IMR-90 (cell line): ENCODE results near the gene TM9SF4. TPM values are rescaled to one million over a fixed set of nuclear protein-coding genes. Genes with fewer than 3 reads are reported as not detected.

Experiments used
- ATAC-seq: fragments of 200-7000 bp; cut with Tn5 transposase; 2 replicates; pipeline ENCODE4 v1.9.1; 2020; ENCODE audit warnings: low read depth, mild to moderate bottlenecking, moderate library complexity
- BruUV-seq: library from RNA; stranded (reverse); fragments of 400-500 nt; replicated peaks from 2 replicates; lab custom pipeline; 2021; lab: Mats Ljungman, UMichigan
- CTCF ChIA-PET: fragments of 300-600 bp; formaldehyde crosslinking; extraction: SDS; loops from one replicate; lab custom pipeline; 2021; ENCODE audit warnings: antibody characterized with exemption; lab: Yijun Ruan, JAX
- POLR2A ChIA-PET: fragments of 300-600 bp; sonication (Branson Sonifier 250); formaldehyde crosslinking; loops from one replicate; lab custom pipeline; 2022; ENCODE audit warnings: antibody characterized with exemption; ENCODE audit not compliant: unreplicated experiment; lab: Charles Lee
- DNase-seq: peaks from one replicate; pipeline ENCODE4 v3.0.0; 2013
- H2AFZ ChIP-seq: replicated peaks from 2 replicates; pipeline ENCODE3; 2013; ENCODE audit warnings: low read length, mild to moderate bottlenecking; ENCODE audit not compliant: poor library complexity
- H2AK5ac ChIP-seq: 2 replicates; pipeline ENCODE4 v1.6.1; 2013; ENCODE audit warnings: low read depth, low read length, inconsistent platforms
- H2AK9ac ChIP-seq: replicated peaks from 2 replicates; pipeline ENCODE3; 2013; ENCODE audit warnings: mild to moderate bottlenecking, low read depth, low read length, moderate library complexity; ENCODE audit not compliant: poor library complexity
- H2BK120ac ChIP-seq: 2 replicates; pipeline ENCODE4 v1.6.1; 2013; ENCODE audit warnings: low read depth, low read length, inconsistent platforms
- H2BK15ac ChIP-seq: 3 replicates; pipeline ENCODE4 v1.6.1; 2013; ENCODE audit warnings: low read depth, low read length, inconsistent platforms
- H2BK20ac ChIP-seq: 2 replicates; pipeline ENCODE4 v1.6.1; 2013; ENCODE audit warnings: low read depth, mild to moderate bottlenecking, inconsistent platforms, low read length, moderate library complexity
- H2BK5ac ChIP-seq: 2 replicates; pipeline ENCODE4 v1.6.1; 2013; ENCODE audit warnings: mild to moderate bottlenecking, low read depth, low read length, inconsistent platforms; ENCODE audit not compliant: poor library complexity, severe bottlenecking
- H3K14ac ChIP-seq: replicated peaks from 2 replicates; pipeline ENCODE4 v1.6.1; 2013; ENCODE audit warnings: low read depth, low read length, inconsistent platforms
- H3K18ac ChIP-seq: 2 replicates; pipeline ENCODE4 v1.6.1; 2013; ENCODE audit warnings: low read depth, low read length, control low read depth
- H3K23ac ChIP-seq: 2 replicates; pipeline ENCODE4 v1.6.1; 2013; ENCODE audit warnings: low read depth, low read length, inconsistent platforms
- H3K27ac ChIP-seq: 2 replicates; pipeline ENCODE4 v1.5.1; 2013; ENCODE audit warnings: mild to moderate bottlenecking, control low read depth, low read length; ENCODE audit not compliant: insufficient read depth
- H3K27me3 ChIP-seq: 2 replicates; pipeline ENCODE4 v1.6.1; 2013; ENCODE audit warnings: low read length; ENCODE audit not compliant: control insufficient read depth, insufficient read depth
- H3K36me3 ChIP-seq: 2 replicates; pipeline ENCODE4 v1.6.1; 2013; ENCODE audit warnings: low read length, mixed read lengths; ENCODE audit not compliant: control insufficient read depth, insufficient read depth
- H3K4ac ChIP-seq: 2 replicates; pipeline ENCODE4 v1.6.1; 2013; ENCODE audit warnings: low read depth, low read length, inconsistent platforms
- H3K4me1 ChIP-seq: 2 replicates; pipeline ENCODE4 v1.6.1; 2013; ENCODE audit warnings: low read length, mixed read lengths; ENCODE audit not compliant: control insufficient read depth, insufficient read depth
- H3K4me2 ChIP-seq: 2 replicates; pipeline ENCODE4 v1.6.1; 2013; ENCODE audit warnings: low read depth, mild to moderate bottlenecking, control low read depth, low read length, moderate library complexity
- H3K4me3 ChIP-seq: 2 replicates; pipeline ENCODE4 v1.5.1; 2013; ENCODE audit warnings: low read depth, mild to moderate bottlenecking, control low read depth, low read length, moderate library complexity; ENCODE audit not compliant: insufficient read depth
- H3K56ac ChIP-seq: 2 replicates; pipeline ENCODE4 v1.6.1; 2013; ENCODE audit warnings: low read length, inconsistent platforms; ENCODE audit not compliant: insufficient read depth; ENCODE audit errors: extremely low read depth
- H3K79me1 ChIP-seq, 2 experiments: 2 replicates each; pipeline ENCODE4 v1.6.1; 2013; ENCODE audit warnings: low read length in 2 of 2, inconsistent platforms in 1 of 2, low read depth in 1 of 2
- H3K9ac ChIP-seq: 2 replicates; pipeline ENCODE4 v1.6.1; 2013; ENCODE audit warnings: low read depth, low read length, control low read depth
- H3K9me1 ChIP-seq: 2 replicates; pipeline ENCODE4 v1.6.1; 2013; ENCODE audit warnings: low read length, inconsistent platforms; ENCODE audit not compliant: insufficient read depth
- H3K9me3 ChIP-seq: 2 replicates; pipeline ENCODE4 v1.6.1; 2013; ENCODE audit warnings: low read length; ENCODE audit not compliant: control insufficient read depth, insufficient read depth
- H4K20me1 ChIP-seq: 2 replicates; pipeline ENCODE4 v1.6.1; 2013; ENCODE audit warnings: low read length, inconsistent platforms; ENCODE audit not compliant: insufficient read depth
- H4K5ac ChIP-seq: 2 replicates; pipeline ENCODE4 v1.6.1; 2013; ENCODE audit warnings: mild to moderate bottlenecking, low read depth, low read length, control low read depth
- H4K8ac ChIP-seq, 2 experiments: 2 replicates each; pipeline ENCODE4 v1.6.1; 2013; ENCODE audit warnings: low read depth in 2 of 2, low read length in 2 of 2, control low read depth in 1 of 2, inconsistent platforms in 1 of 2
- H4K91ac ChIP-seq: 2 replicates; pipeline ENCODE4 v1.6.1; 2013; ENCODE audit warnings: low read depth, low read length, inconsistent platforms; ENCODE audit not compliant: insufficient read depth
- CEBPB ChIP-seq: IDR thresholded peaks from 2 replicates; pipeline ENCODE4 v1.6.1; 2012; ENCODE audit warnings: low read depth, low read length, improper control_type of control experiment
- FOS ChIP-seq: fragments of 150-350 bp; IDR thresholded peaks from 2 replicates; pipeline ENCODE4 v1.6.1; 2016; ENCODE audit warnings: low read depth, low read length
- MAZ ChIP-seq: IDR thresholded peaks from 2 replicates; pipeline ENCODE4 v1.6.1; 2012; ENCODE audit warnings: low read depth, mild to moderate bottlenecking, low read length, improper control_type of control experiment, moderate library complexity, borderline replicate concordance
- RFX5 ChIP-seq: IDR thresholded peaks from 2 replicates; pipeline ENCODE4 v1.8.0; 2012; ENCODE audit warnings: low read depth, mild to moderate bottlenecking, low read length, moderate library complexity
- WGBS, 2 experiments: methylation state at CpG; one replicate each; pipeline versions ENCODE4 v1.1.5 to v1.1.7; 2013; ENCODE audit warnings: missing lambda C conversion rate in 2 of 2; ENCODE audit not compliant: insufficient read length in 1 of 2; ENCODE audit errors: extremely low coverage in 2 of 2; 5-methylcytosine and 5-hydroxymethylcytosine counted together
- dilution Hi-C: fragments of 300-500 bp; cut with HindIII; formaldehyde crosslinking; loops from one replicate; pipeline ENCODE4 v1.14.3; 2018; ENCODE audit warnings: low sequenced_read_pairs; ENCODE audit not compliant: unreplicated experiment
- in situ Hi-C: fragments of 300-500 bp; cut with MboI; formaldehyde crosslinking; loops from 3 replicates; pipeline ENCODE4 v1.14.3; 2019; ENCODE audit warnings: low sequenced_read_pairs, inconsistent platforms, mixed read lengths
- intact Hi-C: fragments of 100-400 bp; cut with micrococcal nuclease; formaldehyde crosslinking; loops from 2 replicates; pipeline ENCODE4 v1.10.0; 2022
- polyA plus RNA-seq, 3 experiments: library from polyadenylated mRNA; depleted of rRNA; stranded (reverse); fragments of >200 nt; gene quantifications; 2 replicates each; pipeline ENCODE4 v1.2.3, GENCODE V29; 2012; ENCODE audit warnings: low replicate concordance in 1 of 3
- total RNA-seq: library from RNA; depleted of rRNA; stranded (reverse); fragments of >200 nt; gene quantifications from 2 replicates; pipeline ENCODE4 v1.2.3, GENCODE V29; 2012

TM9SF4 gene
- total and polyA plus RNA-seq, 2 of the 4 experiments (the other 2 are of a cell fraction) = 35.3 to 59.1 TPM

GRCh38 chr20:32067234-32067821, 42.2 kb upstream of the TM9SF4 start:
- Histone ChIP-seq H3K18ac (no peak overlapping the region), H4K20me1 (peaks cover 9% of the 10 kb centered on the region; the same call in 1 of the 2 replicates), H2AK9ac (no peak overlapping the region), H3K36me3 (no peaks in the 10 kb centered on the region), H2BK20ac (peak overlapping the region; percentile 64; the same call in 1 of the 2 replicates), H3K4me2 (peak overlapping the region; percentile 77), H3K14ac (no peak overlapping the region), H3K79me1 (no peaks in the 10 kb centered on the region), H3K4me3 (no peak overlapping the region), H3K27ac (peak overlapping the region; percentile 48; the same call in 1 of the 2 replicates), H4K8ac (peak overlapping the region in 1 of 2 experiments; percentile 70; a peak in 2 of 4 replicates), H3K4ac (0 out of 2 replicates have a peak overlapping the region, but pooled peaks have one; percentile 52), H4K5ac (no peak overlapping the region), H2AFZ (peak overlapping the region; percentile 91), H2BK5ac (peak overlapping the region; percentile 77), H2AK5ac (peak overlapping the region; percentile 75; the same call in 1 of the 2 replicates), H3K27me3 (peaks cover 17% of the 10 kb centered on the region), H3K9ac (no peak overlapping the region), H3K9me3 (no peaks in the 10 kb centered on the region), H3K23ac (peak overlapping the region; percentile 44), H2BK120ac (peak overlapping the region; percentile 90), H2BK15ac (peak overlapping the region; percentile 33; the same call in 1 of the 3 replicates), H3K4me1 (peaks cover 10% of the 10 kb centered on the region), H3K56ac (no peak overlapping the region), H4K91ac (peak overlapping the region; percentile 30), H3K9me1 (peaks cover 15% of the 10 kb centered on the region)
- TF ChIP-seq RFX5 (no peak), FOS (0 out of 2 replicates have a peak, but pooled peaks have one; percentile 27), CEBPB (peak; percentile 94), MAZ (0 out of 2 replicates have a peak, but pooled peaks have one; percentile 16)
- no CpG with 5 or more reads among the region's 6 CpGs for WGBS, 2 experiments
- ATAC-seq (peak; percentile 84), DNase-seq (peak; percentile 89)
- in situ Hi-C loops = no loop called here
- intact Hi-C loops = no loop called here
- CTCF ChIA-PET = interaction anchor here (0.7 kb wide), 1 partner anchor 32 kb away, joined by 3 read pairs; no protein-coding TSS in a partner anchor
- POLR2A ChIA-PET = no interaction called here
- dilution Hi-C loops = no loop called here
- no TSS peak for BruUV-seq
